Measurements from ENCODE around the gene RNF217. TPM values are rescaled to one million over a fixed set of nuclear protein-coding genes. Genes with fewer than 3 reads are reported as not detected.

Gene RNF217
- total RNA-seq, 3 donors from 2014 or later = 40.1 to 43.3 (median 41.0) TPM

GRCh38 chr6:125140808-125141207 is 178.6 kb downstream of the RNF217 start:
- Histone ChIP-seq H3K27ac (no peak overlapping the region), H3K36me3 (no peaks in the 10 kb centered on the region), H3K27me3 (no peaks in the 10 kb centered on the region), H3K4me3 (no peak overlapping the region), H3K4me1 (no peaks in the 10 kb centered on the region), H3K9me3 (no peaks in the 10 kb centered on the region)
- intact Hi-C loops (cut with DNase I; ENCODE audit: low total_unique reads) = no loop called here
- DNase-seq (ENCODE audit: low spot score in 2 of 2) = no peak
- TF ChIP-seq CTCF (IDR thresholded peaks at IDR 0.05) = no peak
- TF ChIP-seq POLR2AphosphoS5 (IDR thresholded peaks at IDR 0.05) = no peak
- TF ChIP-seq POLR2A (IDR thresholded peaks at IDR 0.05) = no peak

Other genes starting within 250 kb of the RNF217 start
- gene TPD52L1, start 191.3 kb downstream of the RNF217 start, total RNA-seq = 100 to 1,000 TPM in 1 of 3 donors, 10 to 100 TPM in 2; 27.2 to 266 (median 81.3) TPM